Panc1 (cell line): ENCODE results near the gene MACC1. TPM values are rescaled to one million over a fixed set of nuclear protein-coding genes. Genes with fewer than 3 reads are reported as not detected.

Experiments used
- ATAC-seq: fragments of 200-7000 bp; cut with Tn5 transposase; 2 replicates; pipeline ENCODE4 v1.9.1; 2020; ENCODE audit warnings: mild to moderate bottlenecking, moderate library complexity
- BruUV-seq: library from RNA; stranded (reverse); fragments of 400-500 nt; replicated peaks from 2 replicates; lab custom pipeline; 2021; lab: Mats Ljungman, UMichigan
- CTCF ChIA-PET: fragments of 300-600 bp; sonication (Branson Sonifier 250); formaldehyde crosslinking; loops from one replicate; lab custom pipeline; 2022; ENCODE audit warnings: antibody characterized with exemption; lab: Charles Lee
- POLR2A ChIA-PET: fragments of 300-600 bp; sonication (Branson Sonifier 250); formaldehyde crosslinking; loops from one replicate; lab custom pipeline; 2022; ENCODE audit warnings: antibody characterized with exemption; lab: Charles Lee
- DNase-seq: peaks from one replicate; pipeline ENCODE4 v3.0.0-alpha.2; 2010; ENCODE audit warnings: low read depth, low spot score
- H3K27ac ChIP-seq: 2 replicates; pipeline ENCODE4 v1.5.1; 2011; ENCODE audit warnings: mild to moderate bottlenecking, low read length, inconsistent platforms
- H3K27me3 ChIP-seq: fragments of 200-500 bp; sonication (Bioruptor generic); 2 replicates; pipeline ENCODE4 v1.6.0; 2014; ENCODE audit warnings: low read length, inconsistent platforms; ENCODE audit not compliant: control insufficient read depth, insufficient read depth
- H3K36me3 ChIP-seq: fragments of 200-500 bp; sonication (Bioruptor generic); 2 replicates; pipeline ENCODE4 v1.5.1; 2014; ENCODE audit warnings: inconsistent platforms, mild to moderate bottlenecking, low read length, moderate library complexity; ENCODE audit not compliant: control insufficient read depth, insufficient read depth
- H3K4me1 ChIP-seq: 2 replicates; pipeline ENCODE4 v1.5.1; 2011; ENCODE audit warnings: inconsistent platforms, mild to moderate bottlenecking, low read length, moderate library complexity; ENCODE audit not compliant: control insufficient read depth, insufficient read depth
- H3K4me3 ChIP-seq, 2 experiments: 2 replicates each; pipeline ENCODE4 v1.5.1; 2011 to 2012; ENCODE audit warnings: low read depth in 2 of 2, low read length in 2 of 2, mild to moderate bottlenecking in 2 of 2, inconsistent platforms in 1 of 2, moderate library complexity in 1 of 2
- H3K9me3 ChIP-seq: fragments of 200-500 bp; sonication (Bioruptor generic); 2 replicates; pipeline ENCODE4 v1.5.1; 2014; ENCODE audit warnings: low read depth, mild to moderate bottlenecking, inconsistent platforms, low read length, moderate library complexity; ENCODE audit not compliant: control insufficient read depth, insufficient read depth
- CTCF ChIP-seq: fragments of 450-650 bp; IDR thresholded peaks from 2 replicates; pipeline ENCODE4 v1.5.1; 2017; ENCODE audit warnings: mild to moderate bottlenecking
- POLR2AphosphoS5 ChIP-seq: IDR thresholded peaks from 2 replicates; pipeline ENCODE4 v1.6.1; 2012; ENCODE audit warnings: mild to moderate bottlenecking, low read depth, low read length, moderate library complexity
- REST ChIP-seq, 2 experiments: IDR thresholded peaks; 2 replicates each; pipeline ENCODE4 v1.6.1; 2011 to 2012; ENCODE audit warnings: low read depth in 2 of 2, control low read depth in 1 of 2, low read length in 1 of 2, mild to moderate bottlenecking in 1 of 2, moderate library complexity in 1 of 2; ENCODE audit not compliant: insufficient read depth in 1 of 2
- SIN3A ChIP-seq: IDR thresholded peaks from 2 replicates; pipeline ENCODE4 v1.6.1; 2012; ENCODE audit warnings: low read depth, mild to moderate bottlenecking, low read length, moderate library complexity, borderline replicate concordance; ENCODE audit not compliant: insufficient read depth
- TCF7L2 ChIP-seq: IDR thresholded peaks from 2 replicates; pipeline ENCODE4 v1.6.1; 2011; ENCODE audit warnings: mild to moderate bottlenecking, low read depth, low read length, inconsistent platforms
- in situ Hi-C: cut with HindIII; loops from 2 replicates; pipeline ENCODE4 v1.10.0; 2016; ENCODE audit warnings: low sequenced_read_pairs, low pct_unique_long_range_greater_than_20kb
- intact Hi-C: fragments of 100-400 bp; cut with micrococcal nuclease; formaldehyde crosslinking; loops from one replicate; pipeline ENCODE4 v1.10.0; 2022; ENCODE audit not compliant: unreplicated experiment
- total RNA-seq: library from RNA; stranded (reverse); gene quantifications from one replicate; pipeline ENCODE4 v1.2.1, GENCODE V29; 2021; ENCODE audit not compliant: unreplicated experiment

Gene MACC1
- total RNA-seq, 1 experiment from 2014 or later = 0.08 TPM

- no peak for ATAC-seq
- CTCF ChIA-PET = no interaction called here
- peak; percentile 41 for TF ChIP-seq CTCF
- TF ChIP-seq SIN3A = no peak
- H3K27me3 ChIP-seq = no peaks in the 10 kb centered on the region
- in situ Hi-C loops = no loop called here
- intact Hi-C loops = no loop called here
- no peaks in the 10 kb centered on the region for H3K9me3 ChIP-seq
- no peak overlapping the region for H3K4me3 ChIP-seq
- BruUV-seq = no TSS peak
- no peak for DNase-seq
- no peaks in the 10 kb centered on the region for H3K36me3 ChIP-seq
- no peaks in the 10 kb centered on the region for H3K4me1 ChIP-seq
- POLR2A ChIA-PET = no interaction called here
- no peak overlapping the region for H3K27ac ChIP-seq
Observed at GRCh38 chr7:20197837-20198236, 19.3 kb downstream of the MACC1 start.

GRCh38 chr7:20197125-20197748, 19.9 kb downstream of the MACC1 start:
- TF ChIP-seq TCF7L2 (no peak), SIN3A (no peak), REST (IDR thresholded peaks at IDR 0.05; ENCODE audit: insufficient read depth in 1 of 2, low read depth in 2 of 2, low read length in 1 of 2) (no peak), CTCF (no peak), POLR2AphosphoS5 (no peak)
- Histone ChIP-seq H3K9me3 (no peaks in the 10 kb centered on the region), H3K27me3 (no peaks in the 10 kb centered on the region), H3K4me1 (no peaks in the 10 kb centered on the region), H3K27ac (no peak overlapping the region), H3K36me3 (no peaks in the 10 kb centered on the region), H3K4me3 (no peak overlapping the region)
- no peak for ATAC-seq
- BruUV-seq = no TSS peak
- intact Hi-C loops = no loop called here
- POLR2A ChIA-PET = no interaction called here
- CTCF ChIA-PET = interaction anchor here (0.6 kb wide), 1 partner anchor 28 kb away, joined by 3 read pairs; no protein-coding TSS in a partner anchor
- DNase-seq = no peak
- in situ Hi-C loops = no loop called here
